A673 (cell line): ENCODE data around the gene NBEA. TPM values are rescaled to one million over a fixed set of nuclear protein-coding genes. Genes with fewer than 3 reads are reported as not detected.

ENCODE experiments used
- BruUV-seq: library from RNA; stranded (reverse); fragments of 400-500 nt; replicated peaks from 2 replicates; lab custom pipeline; 2021; lab: Mats Ljungman, UMichigan
- CTCF ChIA-PET: fragments of 300-600 bp; sonication (Branson Sonifier 250); formaldehyde crosslinking; loops from one replicate; lab custom pipeline; 2022; ENCODE audit warnings: antibody characterized with exemption; lab: Charles Lee
- POLR2A ChIA-PET: fragments of 300-600 bp; sonication (Branson Sonifier 250); formaldehyde crosslinking; loops from one replicate; lab custom pipeline; 2022; ENCODE audit warnings: antibody characterized with exemption; ENCODE audit not compliant: low non-redundant PET; lab: Charles Lee
- DNase-seq: peaks from one replicate; pipeline ENCODE4 v3.0.0-alpha.2; 2015; ENCODE audit warnings: low spot score
- H3K27ac ChIP-seq: fragments of 200-600 bp; sonication (generic); 2 replicates; pipeline ENCODE4 v1.5.1; 2016; ENCODE audit warnings: mixed run types, low read depth, mild to moderate bottlenecking, mixed read lengths, antibody characterized with exemption, low read length; ENCODE audit not compliant: poor library complexity, severe bottlenecking
- H3K27me3 ChIP-seq: fragments of 200-600 bp; sonication (generic); replicated peaks from 2 replicates; pipeline ENCODE4 v1.6.1; 2017; ENCODE audit warnings: mixed run types, low read depth, mild to moderate bottlenecking, mixed read lengths, antibody characterized with exemption, low read length; ENCODE audit not compliant: insufficient read depth, poor library complexity
- H3K36me3 ChIP-seq: fragments of 200-600 bp; sonication (generic); 2 replicates; pipeline ENCODE4 v1.6.1; 2016; ENCODE audit warnings: mixed run types, mild to moderate bottlenecking, mixed read lengths, antibody characterized with exemption, low read length; ENCODE audit not compliant: insufficient read depth, poor library complexity, severe bottlenecking
- H3K4me1 ChIP-seq: fragments of 200-600 bp; sonication (generic); 2 replicates; pipeline ENCODE4 v1.6.1; 2017; ENCODE audit warnings: mixed run types, mild to moderate bottlenecking, mixed read lengths, antibody characterized with exemption, low read length; ENCODE audit not compliant: insufficient read depth, poor library complexity, severe bottlenecking
- H3K4me3 ChIP-seq: fragments of 200-600 bp; sonication (generic); 2 replicates; pipeline ENCODE4 v1.5.1; 2016; ENCODE audit warnings: low read depth, mixed run types, mild to moderate bottlenecking, mixed read lengths, low read length; ENCODE audit not compliant: poor library complexity, severe bottlenecking
- H3K9me3 ChIP-seq: fragments of 200-600 bp; sonication (generic); 2 replicates; pipeline ENCODE4 v1.6.1; 2016; ENCODE audit warnings: mixed run types, low read depth, mild to moderate bottlenecking, mixed read lengths, antibody characterized with exemption, low read length; ENCODE audit not compliant: poor library complexity, severe bottlenecking
- CTCF ChIP-seq: fragments of 300-800, 200-600 bp; sonication (generic); conservative IDR thresholded peaks from 2 replicates; pipeline ENCODE4 v1.5.1; 2017; ENCODE audit warnings: low read depth, mild to moderate bottlenecking, antibody characterized with exemption, low read length, moderate library complexity, mixed read lengths
- EZH2 ChIP-seq: fragments of 200-600 bp; sonication (generic); IDR thresholded peaks from 2 replicates; pipeline ENCODE4 v1.6.1; 2017; ENCODE audit warnings: borderline replicate concordance, low read depth, mild to moderate bottlenecking, mixed read lengths, antibody characterized with exemption, low read length; ENCODE audit not compliant: poor library complexity, severe bottlenecking
- intact Hi-C: fragments of 100-400 bp; cut with micrococcal nuclease; formaldehyde crosslinking; loops from one replicate; pipeline ENCODE4 v1.10.0; 2022; ENCODE audit not compliant: unreplicated experiment
- total RNA-seq: library from RNA; stranded (reverse); gene quantifications from 2 replicates; pipeline ENCODE4 v1.2.3, GENCODE V29; 2021

Gene NBEA
- total RNA-seq, 1 experiment from 2014 or later = 4.2 TPM

- TF ChIP-seq CTCF (no peak), EZH2 (no peak)
- Histone ChIP-seq H3K27me3 (no peaks in the 10 kb centered on the region), H3K4me3 (no peak overlapping the region), H3K27ac (no peak overlapping the region), H3K36me3 (no peaks in the 10 kb centered on the region), H3K9me3 (no peaks in the 10 kb centered on the region), H3K4me1 (no peaks in the 10 kb centered on the region)
- ChIA-PET POLR2A (no interaction called here), CTCF (no interaction called here)
- DNase-seq = no peak
- BruUV-seq = no TSS peak
- intact Hi-C loops = no loop called here
Measured at GRCh38 chr13:35349052-35349451, 407.0 kb downstream of the NBEA start.

- no peak for DNase-seq
- H3K9me3 ChIP-seq = no peaks in the 10 kb centered on the region
- intact Hi-C loops = no loop called here
- no peaks in the 10 kb centered on the region for H3K36me3 ChIP-seq
- TF ChIP-seq CTCF = no peak
- TF ChIP-seq EZH2 = no peak
- POLR2A ChIA-PET = no interaction called here
- BruUV-seq = no TSS peak
- no peak overlapping the region for H3K27ac ChIP-seq
- CTCF ChIA-PET = no interaction called here
- H3K27me3 ChIP-seq = no peaks in the 10 kb centered on the region
- H3K4me1 ChIP-seq = no peaks in the 10 kb centered on the region
- H3K4me3 ChIP-seq = no peak overlapping the region
Measured at GRCh38 chr13:35349673-35350278, 407.7 kb downstream of the NBEA start.

- Histone ChIP-seq H3K27me3 (no peaks in the 10 kb centered on the region), H3K27ac (no peak overlapping the region), H3K36me3 (no peaks in the 10 kb centered on the region), H3K4me1 (no peaks in the 10 kb centered on the region), H3K4me3 (no peak overlapping the region), H3K9me3 (no peaks in the 10 kb centered on the region)
- POLR2A ChIA-PET = no interaction called here
- BruUV-seq = no TSS peak
- intact Hi-C loops = no loop called here
- TF ChIP-seq CTCF (no peak), EZH2 (no peak)
- CTCF ChIA-PET = no interaction called here
- no peak for DNase-seq
Measured at GRCh38 chr13:35354285-35354684, 412.2 kb downstream of the NBEA start.
